Dedifferentiated amniotic fluid mesenchymal stem cell (primary cell): Measurements from ENCODE around the gene ERO1B.
A peak's percentile ranks its signal among the peaks of the same experiment; 100 is the strongest.

Experiments used
- DNase-seq: peaks from one replicate; pipeline ENCODE4 v3.0.0-alpha.2; 2016; ENCODE audit errors: extremely low spot score

Gene ERO1B

GRCh38 chr1:236301080-236301957 is 19.6 kb upstream of the ERO1B start:
- no peak for DNase-seq

- no peak for DNase-seq
Measured at GRCh38 chr1:236297161-236297560, 15.4 kb upstream of the ERO1B start.

- no peak for DNase-seq
Measured at GRCh38 chr1:236292425-236292824, 10.7 kb upstream of the ERO1B start.

GRCh38 chr1:236289492-236290131 is 7.9 kb upstream of the ERO1B start:
- no peak for DNase-seq

- no peak for DNase-seq
Measured at GRCh38 chr1:236288620-236288976, 6.8 kb upstream of the ERO1B start.

DNA sequence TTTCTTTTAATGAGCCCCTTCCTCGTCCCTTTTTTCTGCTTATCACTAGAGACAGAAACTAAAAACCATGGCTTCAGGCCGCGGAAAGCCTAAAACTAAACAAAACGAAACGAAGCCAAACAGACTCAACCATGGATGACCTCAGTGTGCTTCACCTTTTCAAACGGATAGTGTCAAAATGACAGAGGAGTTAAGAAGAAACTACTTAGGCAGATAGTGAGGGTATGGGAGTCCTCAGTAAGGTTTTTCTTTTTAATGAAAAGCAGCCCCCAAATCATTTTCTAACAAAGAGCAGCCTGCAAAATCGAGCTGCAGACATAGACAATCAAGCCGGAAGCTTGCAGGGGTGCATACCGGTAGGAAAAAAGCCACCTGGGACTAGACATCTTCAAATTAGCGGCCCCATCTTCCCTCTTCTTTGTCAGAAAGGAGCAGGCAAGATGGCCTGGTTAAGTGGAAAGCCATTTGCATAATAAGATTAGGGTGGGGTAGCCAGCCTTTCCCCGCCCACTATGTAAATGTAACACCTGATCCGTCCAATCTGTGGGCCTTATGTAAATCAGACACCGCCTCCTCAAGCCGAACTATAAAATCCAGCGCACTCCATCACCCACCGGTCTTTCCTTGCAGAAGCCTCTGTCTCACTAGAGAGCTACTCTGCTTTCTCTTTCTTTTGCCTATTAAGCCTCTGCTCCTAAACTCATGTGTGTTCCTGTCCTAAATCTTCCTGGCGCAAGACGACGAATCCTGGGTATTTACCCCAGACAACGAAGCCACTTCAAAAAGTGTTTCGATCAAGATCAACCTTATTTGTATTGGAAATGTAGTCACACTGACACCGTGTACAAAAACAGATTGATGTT is 6.2 kb upstream of the ERO1B start:
- DNase-seq, result no peak

DNA sequence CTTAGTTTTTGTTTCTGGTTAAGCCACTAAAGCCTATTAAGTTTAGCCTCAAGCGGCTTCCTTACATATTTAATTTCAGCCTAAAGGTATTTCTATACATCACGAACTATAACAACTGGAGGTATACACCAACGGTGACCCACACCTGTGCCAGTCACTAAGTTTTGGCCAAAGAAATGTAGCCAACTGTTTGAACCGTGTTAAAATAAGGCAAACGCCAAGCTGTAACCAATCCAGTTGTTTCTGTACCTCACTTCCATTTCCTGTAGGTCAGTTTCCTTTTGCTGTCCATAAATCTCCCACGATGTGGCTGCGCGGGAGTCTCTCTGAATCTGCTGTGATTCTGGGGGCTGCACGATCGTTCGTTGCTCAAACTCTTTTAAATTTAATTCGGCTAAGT is 5.6 kb upstream of the ERO1B start:
- no peak for DNase-seq

- no peak for DNase-seq
Measured at GRCh38 chr1:236284291-236284721, 2.5 kb upstream of the ERO1B start.

DNA sequence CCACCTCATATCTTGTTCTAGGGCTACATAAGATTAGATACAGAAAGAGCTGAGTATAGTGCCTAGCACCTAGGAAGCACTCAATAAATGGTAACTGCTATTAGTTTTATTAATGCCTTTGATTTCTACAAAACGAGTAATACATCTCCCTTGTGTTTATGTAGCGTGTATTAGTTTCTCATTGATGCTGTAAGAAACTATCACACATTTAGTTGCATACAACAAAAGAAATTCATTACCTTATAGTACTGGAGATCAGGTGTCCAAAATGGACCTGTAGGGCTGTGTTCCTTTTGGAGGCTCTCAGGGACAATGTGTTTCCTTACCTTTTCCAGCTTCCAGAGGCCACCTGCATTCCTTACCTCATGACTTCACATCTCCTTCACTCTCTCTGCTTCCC is 961 bp upstream of the ERO1B start:
- no peak for DNase-seq

GRCh38 chr1:236282425-236282716 is 613 bp upstream of the ERO1B start:
- DNase-seq, result no peak

DNA sequence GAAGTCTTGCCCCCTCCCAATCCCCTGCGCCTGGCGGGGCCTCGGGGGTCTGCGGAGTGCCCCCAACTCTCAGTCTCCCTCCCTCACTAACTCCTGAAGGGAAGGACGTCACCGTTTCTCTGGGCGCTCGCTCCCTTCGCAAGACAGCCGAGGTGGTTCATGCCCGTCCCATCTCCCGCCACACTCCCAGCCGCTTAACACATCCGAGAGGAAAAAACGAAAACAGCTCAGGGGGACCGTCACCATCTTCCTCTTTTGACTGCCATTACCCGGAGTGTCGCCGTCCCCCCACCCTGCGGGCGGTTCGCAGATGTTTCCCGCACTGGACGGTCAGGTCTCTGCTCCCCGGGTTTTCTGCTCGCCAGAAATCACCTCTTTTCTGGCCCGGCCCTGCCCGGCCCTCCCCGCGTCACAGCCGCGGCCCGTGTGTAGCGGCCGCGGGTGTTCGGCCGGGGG is 532 bp downstream of the ERO1B start:
- peak; percentile 40 for DNase-seq

GRCh38 chr1:236280438-236281197 is 1.1 kb downstream of the ERO1B start:
- DNase-seq, result no peak

GRCh38 chr1:236275586-236275985 is 6.2 kb downstream of the ERO1B start:
- no peak for DNase-seq

DNA sequence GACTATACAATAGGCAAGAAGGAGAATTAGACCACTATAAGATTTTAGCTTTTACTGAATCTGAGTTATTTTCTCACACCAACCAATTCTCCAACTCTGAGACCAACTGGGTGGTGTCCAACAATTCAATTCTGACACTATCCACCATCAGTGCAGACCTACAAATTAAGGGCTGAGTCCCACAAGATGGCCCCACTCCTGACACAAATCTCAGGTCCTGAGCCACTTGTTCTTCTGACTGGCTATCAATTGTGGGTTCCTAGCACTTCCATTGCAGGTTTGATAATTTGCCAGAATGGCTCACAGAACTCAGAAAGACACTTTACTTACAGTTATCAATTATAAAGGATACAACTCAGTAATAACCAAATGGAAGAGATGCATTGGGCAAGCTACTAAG is 6.7 kb downstream of the ERO1B start:
- no peak for DNase-seq

DNA sequence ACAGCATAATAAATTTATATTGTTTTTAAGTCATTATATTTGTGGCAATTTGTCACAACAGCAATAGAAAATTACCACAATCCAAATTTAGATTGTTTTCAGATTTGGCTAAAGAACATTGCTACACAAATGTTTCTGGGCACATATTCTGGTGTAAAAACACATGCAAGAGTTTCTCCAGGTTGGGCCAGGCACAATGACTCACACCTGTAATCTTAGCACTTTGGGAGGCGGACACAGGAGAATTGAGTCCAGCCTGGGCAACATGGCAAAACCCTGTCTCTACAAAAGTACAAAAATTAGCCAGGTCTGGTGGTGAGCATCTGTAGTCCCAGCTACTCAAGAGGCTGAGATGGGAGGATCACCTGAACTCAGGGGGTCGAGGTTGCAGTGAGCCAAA is 8.4 kb downstream of the ERO1B start:
- DNase-seq, result no peak

GRCh38 chr1:236269439-236269838 is 12.3 kb downstream of the ERO1B start:
- no peak for DNase-seq

DNA sequence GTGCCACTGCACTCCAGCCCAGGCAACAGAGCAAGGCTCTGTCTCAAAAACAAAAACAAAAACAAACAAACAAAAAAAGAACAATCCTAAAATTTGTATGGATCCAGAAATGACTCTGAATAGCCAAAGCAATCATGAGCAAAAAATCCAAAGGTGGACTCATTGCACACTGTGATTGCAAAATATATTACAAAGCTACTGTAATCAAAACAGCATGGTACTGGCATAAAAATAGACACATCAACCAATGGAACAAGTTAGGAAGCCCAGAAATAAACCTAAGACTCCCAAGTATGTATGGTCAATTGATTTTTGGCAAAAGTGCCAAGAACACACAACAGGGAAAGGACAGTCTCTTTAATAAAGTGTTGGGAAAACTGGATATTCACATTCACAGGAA is 19.9 kb downstream of the ERO1B start:
- DNase-seq, result no peak

- DNase-seq, result no peak
Measured at GRCh38 chr1:236261033-236261432, 20.7 kb downstream of the ERO1B start.

GRCh38 chr1:236259043-236259442 is 22.7 kb downstream of the ERO1B start:
- DNase-seq, result no peak

DNA sequence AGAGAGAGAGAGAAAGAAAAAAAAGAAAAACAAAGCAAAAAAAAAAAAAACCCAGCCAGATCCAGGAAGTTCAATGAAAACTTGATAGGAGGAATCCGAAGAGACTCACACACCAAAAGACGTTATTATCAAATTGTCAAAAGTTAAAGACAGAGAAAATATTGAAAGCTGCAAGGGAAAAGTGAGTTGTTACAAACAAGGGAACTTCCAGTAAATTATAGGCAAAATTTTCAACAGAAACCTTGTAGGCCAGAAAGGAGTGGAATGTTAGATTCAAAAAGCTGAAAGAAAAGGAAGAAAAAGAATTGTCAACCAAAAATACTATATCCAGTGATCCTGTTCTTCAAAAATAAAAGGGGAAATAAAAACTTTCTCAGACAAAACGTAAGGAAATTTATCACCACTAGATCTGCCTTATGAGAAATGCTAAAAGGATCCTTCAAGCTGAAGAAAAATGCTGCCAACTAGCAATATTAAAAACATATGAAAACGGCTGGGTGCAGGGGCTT is 23.6 kb downstream of the ERO1B start:
- DNase-seq, result no peak

DNA sequence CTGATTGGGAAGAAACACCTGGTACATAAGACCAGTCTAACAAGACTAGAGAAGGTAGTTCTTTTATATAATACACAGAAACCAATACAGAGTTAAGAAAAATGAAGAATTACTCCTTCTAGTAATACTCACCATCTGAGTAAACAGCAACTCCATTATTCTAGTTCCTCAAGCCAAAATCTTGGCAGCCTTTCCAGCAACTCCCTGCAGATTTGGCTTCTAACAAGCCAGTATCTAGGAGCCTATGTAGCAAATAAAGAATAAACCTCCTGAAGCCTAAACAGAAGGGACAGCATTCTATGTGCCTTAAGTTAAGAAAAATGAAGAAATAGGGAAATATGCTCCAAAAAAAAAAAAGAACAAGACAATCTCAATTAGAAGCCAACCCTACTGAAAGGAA is 24.5 kb downstream of the ERO1B start:
- DNase-seq, result no peak
